CD4-positive, alpha-beta T cell treated with Interleukin-15 for 4 hours (primary cell): ENCODE measurements around the gene MYO1A.

Source experiments
- DNase-seq: peaks from one replicate; pipeline ENCODE4 v3.0.0-alpha.2; 2020; ENCODE audit warnings: low spot score

Gene MYO1A

DNA sequence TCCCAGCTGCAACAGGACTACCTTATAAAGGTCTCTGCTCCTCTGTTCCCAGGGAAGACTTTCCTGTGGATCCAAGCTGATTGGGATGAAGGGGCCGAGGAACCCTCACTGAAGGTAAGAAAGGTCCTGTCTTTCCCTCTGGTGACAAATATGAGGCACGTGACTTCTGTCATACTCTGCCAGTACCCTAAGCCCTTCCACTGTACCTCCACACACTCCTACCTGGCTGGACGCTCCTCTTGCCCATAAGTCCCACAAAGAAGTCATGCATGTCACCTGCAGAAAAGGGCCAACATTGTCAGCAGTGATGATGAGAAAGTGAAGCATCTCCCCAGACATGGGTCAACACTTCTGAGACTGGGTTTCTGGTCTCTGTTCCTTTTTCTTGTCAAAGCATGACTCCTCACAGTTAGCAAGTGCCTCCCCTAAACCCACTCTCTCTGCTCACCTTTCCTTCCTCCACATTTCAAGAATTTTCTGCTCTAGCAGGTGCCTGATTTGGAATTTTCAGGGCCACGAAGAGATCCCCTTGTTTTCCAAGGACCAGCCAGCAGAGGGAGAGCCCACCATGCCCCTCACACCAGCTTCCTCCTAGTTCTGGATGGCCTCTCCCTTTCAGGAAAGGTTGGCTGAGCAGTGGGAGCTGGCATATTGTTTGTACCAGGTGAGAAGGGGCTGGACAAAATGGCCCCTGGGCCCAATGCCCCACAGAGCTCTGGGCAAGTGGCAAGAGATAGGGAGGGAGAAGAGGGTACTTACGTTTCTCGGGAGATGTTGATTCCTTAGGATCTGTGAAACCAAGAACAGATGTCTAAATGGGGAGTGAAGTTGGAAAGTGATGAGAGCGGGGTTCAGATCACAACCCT, 37.1 kb downstream of the MYO1A start:
- no peak for DNase-seq

DNA sequence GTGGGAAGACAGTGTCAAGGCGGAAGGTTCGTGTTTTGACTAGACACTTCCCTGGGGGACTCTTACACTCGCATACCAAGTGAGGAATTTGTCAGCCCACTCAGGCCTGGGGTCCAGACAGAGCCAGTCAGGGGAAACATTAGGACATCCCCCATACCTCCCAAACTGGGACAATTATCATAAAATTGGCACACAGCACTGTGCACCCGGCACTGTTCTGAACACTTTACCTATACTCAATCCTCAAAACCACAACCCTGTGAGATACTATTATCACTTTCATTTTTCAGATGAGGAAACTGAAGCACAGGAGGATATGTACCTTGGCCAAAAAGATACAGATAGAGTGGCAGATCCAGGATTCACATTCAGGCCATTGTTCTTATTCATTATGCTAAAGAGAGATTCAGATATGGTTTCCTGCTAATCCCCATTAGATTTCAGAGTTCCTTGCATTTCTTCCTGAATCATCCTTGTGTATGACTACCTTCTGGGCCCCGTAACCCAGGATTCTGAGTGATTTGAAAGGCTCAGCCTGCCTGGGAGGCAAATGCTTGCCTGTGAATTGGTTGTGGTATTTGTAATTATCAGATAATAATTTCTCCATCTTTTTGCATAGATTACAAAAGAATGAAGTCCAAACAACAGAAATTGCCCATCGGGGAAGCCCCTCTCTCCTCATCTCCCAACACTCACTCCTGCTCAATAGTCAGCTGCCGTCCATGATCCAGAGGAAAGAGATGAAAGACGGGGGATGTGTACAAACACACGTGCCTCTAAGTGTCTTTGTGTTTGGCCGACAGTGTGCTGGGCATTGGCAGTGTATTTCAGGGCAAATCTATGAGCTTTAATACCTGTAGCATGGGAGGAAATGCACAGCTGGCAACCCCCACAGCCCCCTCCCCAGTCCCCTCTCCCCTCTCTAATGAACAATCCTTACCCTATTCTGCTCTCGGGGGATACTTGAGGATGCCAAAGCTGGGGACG, 38.2 kb downstream of the MYO1A start:
- peak; percentile 22 for DNase-seq

DNA sequence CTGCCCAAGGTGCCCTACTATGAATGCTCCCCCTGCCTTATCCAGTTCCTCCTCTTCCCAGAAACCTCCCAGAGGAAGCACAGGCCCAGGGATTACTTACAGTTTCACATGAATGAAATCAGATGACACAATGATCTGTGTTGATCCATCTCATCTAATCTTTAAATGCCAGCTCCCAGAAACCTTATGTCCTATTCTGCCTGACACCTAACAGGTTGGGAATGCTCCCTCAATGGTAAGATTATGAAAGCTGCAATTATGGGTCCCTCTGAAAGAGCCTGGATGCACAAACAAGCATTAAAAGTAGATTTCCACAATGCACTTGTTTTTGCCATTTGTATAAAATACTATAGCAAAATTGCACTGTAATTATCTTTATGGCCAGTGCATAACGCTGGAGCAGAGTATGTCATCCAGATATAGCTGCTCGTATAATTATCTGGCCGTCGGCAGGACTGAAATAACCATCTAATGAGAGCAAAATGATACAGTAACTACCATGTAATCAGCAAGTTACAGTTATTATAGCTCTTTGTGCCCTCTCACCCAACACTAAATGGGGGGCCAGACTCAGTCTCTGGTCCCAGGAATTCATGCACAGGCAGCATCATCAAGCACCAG, 39.2 kb downstream of the MYO1A start:
- DNase-seq = no peak

DNA sequence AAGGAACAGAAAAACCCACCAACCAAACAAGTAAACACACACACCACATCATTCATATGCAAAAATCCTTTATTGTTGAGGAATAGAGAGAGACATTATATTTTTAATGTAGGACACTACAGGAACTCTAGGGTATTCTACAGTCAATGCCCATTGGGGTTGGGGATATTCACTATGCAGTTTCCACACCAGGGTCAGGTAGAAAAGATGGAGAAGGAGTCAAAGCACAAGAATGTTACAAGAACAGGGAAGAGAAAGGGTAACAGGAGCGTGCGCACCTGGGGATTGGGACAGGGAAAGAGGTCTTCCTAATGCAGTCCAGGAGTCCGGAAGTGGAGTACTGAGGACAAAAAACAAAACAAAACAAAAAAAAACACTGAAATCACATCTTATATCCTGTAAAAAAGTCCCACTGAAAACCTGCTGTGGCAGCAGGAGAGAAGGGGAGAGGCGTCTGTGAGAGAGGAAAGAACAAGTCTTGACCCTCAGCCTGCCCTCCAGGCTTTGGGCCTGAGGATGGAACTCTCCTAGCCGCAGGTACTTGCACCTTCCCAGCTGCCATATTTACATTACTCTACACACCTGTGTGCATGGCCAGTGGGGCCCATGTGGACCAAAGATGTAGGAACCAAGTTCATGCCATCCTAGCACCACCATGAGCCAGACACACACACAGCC, 39.8 kb downstream of the MYO1A start:
- no peak for DNase-seq

DNA sequence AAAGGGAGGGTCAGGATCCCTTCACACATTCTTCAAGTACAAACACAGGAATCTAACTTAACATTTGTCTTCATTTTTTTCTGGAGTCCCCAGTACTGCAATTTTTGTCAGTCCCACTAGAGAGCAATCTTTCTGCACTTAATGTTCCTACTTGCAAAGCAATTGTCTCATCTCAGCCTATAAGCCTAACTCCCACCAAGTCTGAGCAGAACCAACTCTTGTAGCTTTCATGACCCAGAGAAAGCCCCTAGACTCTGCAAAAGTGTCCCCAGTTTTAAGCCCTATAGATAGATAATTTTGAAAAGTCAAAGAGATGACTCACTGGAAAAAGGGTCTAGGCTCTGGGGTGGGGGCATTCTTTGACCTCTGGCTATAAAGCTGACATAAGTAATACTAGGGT, 41.8 kb downstream of the MYO1A start:
- DNase-seq = peak; percentile 60

DNA sequence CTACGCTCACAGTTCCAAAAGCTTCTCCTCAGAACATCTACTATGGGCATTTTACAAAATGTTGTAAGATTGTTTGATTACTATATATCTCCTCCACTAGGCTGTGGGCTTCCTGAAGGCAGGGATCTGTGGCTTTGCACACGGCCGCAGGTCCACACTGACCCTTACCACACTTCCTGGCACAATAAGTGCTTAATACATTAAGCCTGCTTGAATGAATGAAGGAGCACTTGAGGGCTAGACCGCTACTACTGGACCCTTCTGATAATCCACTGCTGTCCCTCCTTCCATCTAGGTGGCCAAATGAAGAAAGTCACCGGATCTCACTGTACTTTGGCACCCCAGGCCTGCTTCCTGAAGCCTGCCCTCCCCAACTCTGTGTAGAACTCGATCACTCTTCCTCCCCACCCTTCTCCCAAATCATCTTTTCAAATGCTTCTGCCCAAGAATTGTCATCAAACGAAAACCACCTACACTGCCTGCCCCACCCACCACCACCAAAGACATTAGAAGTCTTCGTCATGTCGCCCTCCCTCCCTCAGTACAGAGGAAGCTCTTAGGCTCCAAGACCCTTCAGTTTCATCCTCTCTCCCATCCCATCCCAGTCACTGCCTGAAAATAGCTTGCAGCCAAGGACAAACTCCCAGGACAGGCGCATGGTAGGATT, 43.0 kb downstream of the MYO1A start:
- peak; percentile 12 for DNase-seq

DNA sequence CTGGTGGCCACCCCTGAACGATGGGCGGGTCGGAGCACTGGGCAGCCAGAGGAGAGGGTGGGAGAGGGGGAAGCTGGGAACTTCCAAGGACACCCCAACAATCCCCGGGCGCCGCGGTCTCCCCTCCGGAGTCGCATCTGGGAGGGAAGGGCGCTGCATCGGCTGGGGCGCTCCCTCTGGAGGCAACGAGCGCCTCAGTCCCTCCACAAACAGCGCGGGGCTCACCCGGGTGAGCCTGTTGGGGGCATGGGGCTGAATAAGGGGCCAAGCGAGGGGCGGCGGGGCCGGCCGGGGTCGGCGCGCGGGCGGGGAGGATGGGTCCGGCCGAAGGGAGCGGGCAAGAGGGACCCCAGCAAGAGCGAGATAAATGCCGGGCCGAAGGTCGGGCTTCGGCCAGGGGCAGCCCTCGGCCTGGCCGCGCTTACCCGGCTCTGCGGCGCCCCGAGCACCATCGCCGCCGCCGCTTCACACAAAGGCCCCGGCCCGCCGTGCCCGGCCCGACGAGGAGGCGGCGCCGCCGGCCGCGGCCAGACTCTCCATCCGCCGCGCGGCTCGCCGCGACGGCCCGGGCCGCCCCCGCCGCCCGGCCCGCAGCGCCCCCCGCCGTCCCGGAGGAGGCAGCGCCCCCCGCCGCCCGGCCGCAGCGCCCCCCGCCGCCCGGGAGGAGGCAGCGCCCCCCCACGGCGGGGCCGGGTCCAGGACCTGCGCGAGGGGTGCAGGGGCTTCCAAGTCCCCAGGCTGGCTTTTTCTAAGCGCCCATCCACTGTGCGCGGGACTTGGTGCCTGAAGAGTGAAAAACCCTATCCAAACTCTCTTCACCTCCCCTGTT, 43.7 kb downstream of the MYO1A start, which contains the start of gene ZBTB39:
TSS of gene ZBTB39 (minus strand) at position 567 of the 829 bp plus-strand sequence. CDS start 1,629 bp downstream, outside the sequence.
- DNase-seq = peak; percentile 64

DNA sequence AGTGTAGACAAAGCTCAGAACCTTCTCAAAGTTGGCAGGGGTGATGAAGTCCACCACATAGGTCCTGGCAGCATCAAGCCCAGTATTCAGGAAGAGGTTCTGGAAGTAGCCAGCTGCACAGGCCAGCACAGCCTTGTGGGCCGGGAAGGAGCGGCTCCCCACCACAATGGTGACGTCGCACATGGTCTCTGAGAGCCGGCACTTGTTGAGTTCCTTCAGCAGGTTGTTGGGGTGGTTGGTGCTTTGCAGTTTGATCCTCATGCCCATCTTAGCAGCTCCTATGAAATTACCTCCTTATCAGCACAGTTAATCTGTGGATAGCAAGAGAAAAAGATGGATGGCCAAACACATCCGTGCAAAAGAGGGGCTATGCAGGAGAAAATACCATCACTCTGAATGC, 45.3 kb downstream of the MYO1A start:
- DNase-seq = no peak

DNA sequence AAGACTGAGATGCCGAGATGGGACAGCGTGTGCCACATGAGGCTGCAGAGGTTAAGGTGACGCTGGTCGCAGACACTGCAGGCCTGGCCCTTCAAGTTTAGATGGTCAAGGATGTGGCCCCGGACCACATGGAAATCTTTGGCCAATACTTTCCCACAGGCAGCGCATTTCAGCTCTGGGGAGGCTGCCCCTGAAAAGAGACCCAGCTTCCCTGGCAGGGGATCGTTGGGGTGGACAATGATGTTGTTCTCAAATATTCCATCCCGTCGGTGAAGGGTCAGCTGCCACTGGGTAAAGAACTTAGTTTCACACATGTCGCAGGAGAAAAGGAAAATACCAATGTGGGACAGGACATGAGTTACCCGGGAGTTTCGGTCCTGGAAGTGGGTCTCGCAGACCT, 46.5 kb downstream of the MYO1A start:
- DNase-seq = no peak

DNA sequence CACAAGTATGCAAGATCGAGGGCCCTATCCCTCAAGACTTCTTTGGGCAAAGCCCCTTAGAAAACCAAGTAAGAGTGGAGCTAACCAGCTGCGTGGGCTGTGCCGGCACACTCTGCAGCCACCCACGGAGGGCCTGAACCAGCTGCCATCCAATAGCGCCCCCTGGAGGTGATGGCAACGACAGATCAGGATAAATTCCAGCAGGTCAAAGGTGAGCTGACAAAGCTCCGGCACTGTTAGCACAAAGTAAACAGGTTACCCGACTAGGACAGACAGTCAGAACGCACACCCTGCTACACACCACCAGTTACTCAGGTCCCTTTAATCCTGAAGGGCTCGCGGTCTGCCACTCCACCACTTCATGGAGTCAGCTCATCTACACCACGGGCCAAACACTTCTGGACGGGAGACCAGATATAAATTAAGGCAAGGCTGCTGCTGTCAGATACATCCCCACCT, 48.5 kb downstream of the MYO1A start:
- DNase-seq = peak; percentile 73

DNA sequence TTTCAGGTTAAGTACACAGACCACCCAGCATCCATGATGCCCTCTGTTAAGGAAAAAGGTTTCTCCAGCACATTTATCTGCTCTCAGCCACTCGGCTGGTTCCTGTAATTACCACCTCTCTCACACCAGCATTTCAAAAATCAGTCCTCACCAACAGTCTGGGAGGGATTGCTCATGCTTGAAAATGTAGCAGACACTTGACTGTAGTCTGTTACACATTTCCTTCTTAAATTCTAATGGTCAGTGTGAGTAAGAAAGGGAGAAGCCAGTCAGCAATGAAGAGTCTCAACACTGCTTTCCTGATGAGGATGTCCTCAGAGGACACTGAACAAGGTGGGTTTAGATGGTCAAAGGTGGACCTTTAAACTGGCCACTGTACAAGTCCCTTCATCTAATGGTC, 49.5 kb downstream of the MYO1A start:
- no peak for DNase-seq

DNA sequence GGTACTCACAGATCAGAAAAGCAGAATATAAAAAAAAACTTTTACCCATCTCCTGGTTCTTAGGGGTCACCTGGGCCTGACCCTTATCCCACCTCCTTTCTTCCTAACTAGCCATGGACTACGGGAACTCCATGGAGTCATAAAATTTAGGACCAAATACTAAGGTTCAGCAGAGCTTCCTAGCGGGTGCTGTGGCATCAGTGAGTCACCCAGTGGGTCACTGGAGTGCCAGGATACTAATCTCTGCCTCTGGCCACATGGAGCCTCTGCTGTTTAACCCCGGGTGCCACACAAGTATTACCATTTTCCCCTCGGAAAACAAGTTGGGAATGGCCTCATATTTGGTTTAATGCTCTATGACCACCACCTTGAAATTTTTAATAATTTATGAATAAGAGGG, 50.5 kb downstream of the MYO1A start:
- DNase-seq = no peak

DNA sequence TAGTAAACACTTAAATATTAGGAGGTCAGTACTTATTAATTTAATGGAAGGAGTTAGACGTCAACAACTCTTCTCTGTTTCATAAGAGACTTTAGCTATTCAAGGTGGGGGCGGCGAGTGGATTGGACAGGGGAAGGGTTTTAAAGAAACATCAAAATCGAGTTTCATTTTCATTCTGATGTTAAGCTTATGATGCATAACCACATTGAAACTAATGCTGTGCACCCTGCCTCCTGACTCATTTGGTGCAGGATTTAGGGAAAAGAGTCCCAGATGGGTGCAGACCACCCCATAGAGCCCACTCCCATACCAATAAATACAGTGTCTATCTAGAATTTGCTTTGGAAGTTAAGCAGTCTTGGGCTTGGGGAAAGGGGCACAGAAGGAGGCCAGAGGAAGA, 50.9 kb downstream of the MYO1A start:
- DNase-seq = no peak

DNA sequence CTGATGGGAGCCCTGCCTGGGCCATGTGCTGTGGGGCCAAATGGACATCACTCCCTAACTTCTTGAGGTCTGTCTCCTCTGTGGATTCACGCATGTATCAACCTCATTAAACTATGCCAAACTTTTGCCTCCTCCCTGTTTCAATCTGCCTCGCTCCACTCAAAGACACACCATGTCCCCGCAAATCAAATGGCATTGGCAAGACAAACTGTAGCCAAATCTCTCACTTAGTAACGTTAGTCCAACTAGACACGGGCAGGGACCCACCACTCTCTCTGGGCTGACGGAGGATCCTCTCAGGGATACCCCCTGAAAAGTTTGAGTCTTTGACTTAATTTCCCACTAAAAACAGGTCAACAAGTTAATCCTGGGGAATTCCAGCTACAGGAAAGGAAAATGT, 51.6 kb downstream of the MYO1A start:
- DNase-seq = no peak

DNA sequence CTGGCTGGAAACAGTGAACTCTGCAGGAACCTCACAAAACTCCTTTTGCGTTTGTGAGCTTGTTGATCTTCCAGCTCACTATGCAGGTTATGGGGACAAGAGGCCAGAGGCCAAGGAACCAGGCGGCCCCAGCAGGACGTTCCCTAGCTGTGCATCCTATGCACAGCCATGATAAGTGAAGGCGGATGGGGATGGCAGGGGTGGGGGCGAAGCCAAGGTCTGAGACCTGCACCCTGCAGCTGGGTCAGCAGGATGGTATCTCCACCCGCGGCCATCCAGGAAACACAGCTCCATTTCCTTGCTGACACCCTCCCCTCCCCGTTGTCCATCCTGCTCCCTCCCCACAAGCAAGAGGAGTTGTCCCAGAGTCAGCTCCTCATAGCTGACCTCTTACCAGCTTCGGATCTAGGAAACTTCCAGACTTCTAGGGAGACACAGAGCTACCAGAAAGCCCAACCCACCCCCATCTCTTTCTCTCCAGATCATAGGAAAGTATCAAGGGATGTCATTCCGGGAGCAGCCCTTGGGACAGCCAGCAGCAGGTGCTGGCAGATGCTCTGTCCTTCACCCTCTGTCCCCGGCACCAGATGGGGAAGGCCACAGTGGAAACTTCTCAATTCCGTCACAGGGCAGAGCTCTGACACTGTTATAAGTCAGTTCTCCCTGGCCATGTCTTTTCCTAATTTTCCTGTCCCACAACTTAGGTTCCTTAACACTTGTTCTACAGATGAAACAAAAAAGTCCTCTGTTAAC, 53.0 kb downstream of the MYO1A start:
- DNase-seq = no peak

DNA sequence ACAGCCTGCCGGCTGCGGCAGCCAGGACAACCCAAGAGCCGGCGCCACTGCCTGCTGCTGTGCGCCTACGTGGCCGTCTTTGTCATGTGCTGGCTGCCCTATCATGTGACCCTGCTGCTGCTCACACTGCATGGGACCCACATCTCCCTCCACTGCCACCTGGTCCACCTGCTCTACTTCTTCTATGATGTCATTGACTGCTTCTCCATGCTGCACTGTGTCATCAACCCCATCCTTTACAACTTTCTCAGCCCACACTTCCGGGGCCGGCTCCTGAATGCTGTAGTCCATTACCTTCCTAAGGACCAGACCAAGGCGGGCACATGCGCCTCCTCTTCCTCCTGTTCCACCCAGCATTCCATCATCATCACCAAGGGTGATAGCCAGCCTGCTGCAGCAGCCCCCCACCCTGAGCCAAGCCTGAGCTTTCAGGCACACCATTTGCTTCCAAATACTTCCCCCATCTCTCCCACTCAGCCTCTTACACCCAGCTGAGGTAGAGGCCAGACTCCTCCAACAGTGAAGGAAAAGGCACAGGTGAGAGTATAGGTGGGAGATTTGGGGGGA, 53.9 kb downstream of the MYO1A start:
- DNase-seq = no peak

DNA sequence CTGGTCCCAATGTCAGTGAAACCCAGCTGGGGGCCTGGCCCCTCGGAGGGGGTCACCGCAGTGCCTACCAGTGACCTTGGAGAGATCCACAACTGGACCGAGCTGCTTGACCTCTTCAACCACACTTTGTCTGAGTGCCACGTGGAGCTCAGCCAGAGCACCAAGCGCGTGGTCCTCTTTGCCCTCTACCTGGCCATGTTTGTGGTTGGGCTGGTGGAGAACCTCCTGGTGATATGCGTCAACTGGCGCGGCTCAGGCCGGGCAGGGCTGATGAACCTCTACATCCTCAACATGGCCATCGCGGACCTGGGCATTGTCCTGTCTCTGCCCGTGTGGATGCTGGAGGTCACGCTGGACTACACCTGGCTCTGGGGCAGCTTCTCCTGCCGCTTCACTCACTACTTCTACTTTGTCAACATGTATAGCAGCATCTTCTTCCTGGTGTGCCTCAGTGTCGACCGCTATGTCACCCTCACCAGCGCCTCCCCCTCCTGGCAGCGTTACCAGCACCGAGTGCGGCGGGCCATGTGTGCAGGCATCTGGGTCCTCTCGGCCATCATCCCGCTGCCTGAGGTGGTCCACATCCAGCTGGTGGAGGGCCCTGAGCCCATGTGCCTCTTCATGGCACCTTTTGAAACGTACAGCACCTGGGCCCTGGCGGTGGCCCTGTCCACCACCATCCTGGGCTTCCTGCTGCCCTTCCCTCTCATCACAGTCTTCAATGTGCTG, 54.6 kb downstream of the MYO1A start:
- no peak for DNase-seq

DNA sequence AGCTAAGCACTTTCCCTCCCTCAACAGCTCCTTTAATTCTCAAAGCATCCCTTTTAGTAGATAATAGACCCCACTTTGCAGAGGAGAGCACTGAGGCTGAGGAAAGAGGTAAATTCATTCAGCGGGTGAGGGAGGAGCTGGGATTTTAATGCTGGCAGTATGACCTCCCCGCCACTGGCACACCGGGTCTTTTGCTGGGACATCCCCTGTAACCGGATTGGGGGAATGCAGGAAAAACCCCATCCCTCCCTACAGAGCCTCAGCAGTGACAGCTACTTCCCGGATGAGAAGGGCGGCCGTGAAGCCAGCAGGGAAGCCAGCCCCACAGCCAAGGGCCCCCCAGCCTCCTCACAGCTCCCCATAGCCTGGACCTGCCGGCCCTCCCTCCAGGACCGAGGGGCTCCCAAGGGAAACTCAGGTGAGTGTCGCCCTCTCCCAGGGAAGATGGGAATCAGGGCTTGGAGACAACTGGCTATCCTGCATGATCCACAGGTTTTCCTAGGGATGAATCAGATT, 55.6 kb downstream of the MYO1A start:
- DNase-seq = no peak
